ENCODE measurements around the gene TCIRG1.
A peak's percentile ranks its signal among the peaks of the same experiment; 100 is the strongest.
"Not testable (repeated sequence)": the region's sequence is repeated elsewhere in the genome, so short reads cannot be mapped to it uniquely, and the experiment has no call there.

Gene TCIRG1
- long read RNA-seq, transcript TCIRG1-201 (20 exons, 2,677 nt): major isoform, 248 of 834 reads
- long read RNA-seq, transcript TCIRG1-205 (13 exons, 1,864 nt): minor isoform, 7 of 834 reads
- long read RNA-seq, transcript TCIRG1-213 (15 exons, 2,457 nt): minor isoform, 57 of 834 reads
- long read RNA-seq, partial matches to known transcripts: 115 of 834 reads
- long read RNA-seq, other reads (novel, unspliced or antisense): 407 of 834 reads

- peak; percentile 81 to 92 for DNase-seq (ENCODE audit: low read depth in 1 of 2, low spot score in 1 of 2)
- no peak for TF ChIP-seq GABPA (IDR thresholded peaks at IDR 0.05; ENCODE audit: low read depth)
- peak; percentile 62; the same call in 1 of the 2 replicates for TF ChIP-seq POLR2AphosphoS5 (IDR thresholded peaks at IDR 0.05; ENCODE audit: low read depth)
- H3K4me3 ChIP-seq (replicated peaks; ENCODE audit: insufficient read depth, low read length): peak within 1 kb of the TSS; percentile 97
- peak within 1 kb of the TSS; percentile 81 for H3K27ac ChIP-seq (replicated peaks)
- no peaks in the 10 kb centered on the region for H3K27me3 ChIP-seq (ENCODE audit: insufficient read depth, poor library complexity, severe bottlenecking)
Measured at GRCh38 chr11:68038718-68039525, at the start of gene TCIRG1. Gene TCIRG1 (plus strand): TSS chr11:68039025. CDS start chr11:68041272, 2,247 bp downstream.

GRCh38 chr11:67990546-67991346 is 48.1 kb upstream of the TCIRG1 start:
- H3K27ac ChIP-seq (replicated peaks); DNase-seq (ENCODE audit: low read depth in 1 of 2, low spot score in 1 of 2); H3K27me3 ChIP-seq (ENCODE audit: insufficient read depth, poor library complexity, severe bottlenecking); H3K4me3 ChIP-seq (replicated peaks; ENCODE audit: insufficient read depth, low read length): not testable (repeated sequence)

GRCh38 chr11:67991347-67992121 is 47.3 kb upstream of the TCIRG1 start:
- H3K4me3 ChIP-seq (replicated peaks; ENCODE audit: insufficient read depth, low read length); DNase-seq (ENCODE audit: low read depth in 1 of 2, low spot score in 1 of 2); H3K27ac ChIP-seq (replicated peaks); H3K27me3 ChIP-seq (ENCODE audit: insufficient read depth, poor library complexity, severe bottlenecking): not testable (repeated sequence)

GRCh38 chr11:67993821-67994220 is 45.0 kb upstream of the TCIRG1 start:
- TF ChIP-seq POLR2AphosphoS5 (IDR thresholded peaks at IDR 0.05; ENCODE audit: low read depth): peak; percentile 46; the same call in 1 of the 2 replicates
- peak in 1 of 2 experiments; percentile 34 for DNase-seq (ENCODE audit: low read depth in 1 of 2, low spot score in 1 of 2)
- not testable (repeated sequence) for H3K4me3 ChIP-seq (replicated peaks; ENCODE audit: insufficient read depth, low read length); H3K27me3 ChIP-seq (ENCODE audit: insufficient read depth, poor library complexity, severe bottlenecking); H3K27ac ChIP-seq (replicated peaks)

- DNase-seq (ENCODE audit: low read depth in 1 of 2, low spot score in 1 of 2); H3K27ac ChIP-seq (replicated peaks); H3K27me3 ChIP-seq (ENCODE audit: insufficient read depth, poor library complexity, severe bottlenecking); H3K4me3 ChIP-seq (replicated peaks; ENCODE audit: insufficient read depth, low read length): not testable (repeated sequence)
Measured at GRCh38 chr11:67994387-67994786, 44.4 kb upstream of the TCIRG1 start.

GRCh38 chr11:67995129-67995528 is 43.7 kb upstream of the TCIRG1 start:
- H3K4me3 ChIP-seq (replicated peaks; ENCODE audit: insufficient read depth, low read length); H3K27me3 ChIP-seq (ENCODE audit: insufficient read depth, poor library complexity, severe bottlenecking); H3K27ac ChIP-seq (replicated peaks); DNase-seq (ENCODE audit: low read depth in 1 of 2, low spot score in 1 of 2): not testable (repeated sequence)

- H3K27ac ChIP-seq (replicated peaks); DNase-seq (ENCODE audit: low read depth in 1 of 2, low spot score in 1 of 2); H3K27me3 ChIP-seq (ENCODE audit: insufficient read depth, poor library complexity, severe bottlenecking); H3K4me3 ChIP-seq (replicated peaks; ENCODE audit: insufficient read depth, low read length): not testable (repeated sequence)
Measured at GRCh38 chr11:67995579-67995978, 43.2 kb upstream of the TCIRG1 start.

GRCh38 chr11:67996051-67996450 is 42.8 kb upstream of the TCIRG1 start:
- TF ChIP-seq GABPA (IDR thresholded peaks at IDR 0.05; ENCODE audit: low read depth): no peak
- DNase-seq (ENCODE audit: low read depth in 1 of 2, low spot score in 1 of 2): no peak
- H3K27ac ChIP-seq (replicated peaks): no peak overlapping the region
- no peaks in the 10 kb centered on the region for H3K27me3 ChIP-seq (ENCODE audit: insufficient read depth, poor library complexity, severe bottlenecking)
- H3K4me3 ChIP-seq (replicated peaks; ENCODE audit: insufficient read depth, low read length): no peak overlapping the region

- H3K27me3 ChIP-seq (ENCODE audit: insufficient read depth, poor library complexity, severe bottlenecking): no peaks in the 10 kb centered on the region
- DNase-seq (ENCODE audit: low read depth in 1 of 2, low spot score in 1 of 2): peak; percentile 84 to 90
- H3K4me3 ChIP-seq (replicated peaks; ENCODE audit: insufficient read depth, low read length): peak overlapping the region; percentile 9; the same call in 1 of the 2 replicates
- peak overlapping the region; percentile 66 for H3K27ac ChIP-seq (replicated peaks)
- no peak; the same call in 1 of the 2 replicates for TF ChIP-seq SPI1 (IDR thresholded peaks at IDR 0.05; ENCODE audit: borderline replicate concordance, low read depth)
- TF ChIP-seq CTCF (IDR thresholded peaks at IDR 0.05; ENCODE audit: insufficient read depth, low read length): no peak
- no peak for TF ChIP-seq GABPA (IDR thresholded peaks at IDR 0.05; ENCODE audit: low read depth)
- peak; percentile 69 for TF ChIP-seq POLR2AphosphoS5 (IDR thresholded peaks at IDR 0.05; ENCODE audit: low read depth)
- no peak for TF ChIP-seq REST (IDR thresholded peaks at IDR 0.05; ENCODE audit: insufficient replicate concordance, low read depth)
Measured at GRCh38 chr11:67996622-67997474, 42.0 kb upstream of the TCIRG1 start.

All from HL-60 (cell line).